ENCODE results near the gene SIK3.

SIK3 gene

GRCh38 chr11:116916052-116916451 lies 182.2 kb downstream of the SIK3 start:
- no peak overlapping the region for H2AFZ ChIP-seq (ENCODE audit: low read length)
- no peak overlapping the region for H3K4me2 ChIP-seq (ENCODE audit: low read depth, low read length)
- no peaks in the 10 kb centered on the region for H3K4me1 ChIP-seq (ENCODE audit: low read length)
- H3K79me2 ChIP-seq (ENCODE audit: low read length): 0 out of 2 replicates have a peak, but pooled peaks cover 8% of the 10 kb centered on the region
- no peak overlapping the region for H3K4me3 ChIP-seq (ENCODE audit: low read length)
- TF ChIP-seq, protein P1, sequence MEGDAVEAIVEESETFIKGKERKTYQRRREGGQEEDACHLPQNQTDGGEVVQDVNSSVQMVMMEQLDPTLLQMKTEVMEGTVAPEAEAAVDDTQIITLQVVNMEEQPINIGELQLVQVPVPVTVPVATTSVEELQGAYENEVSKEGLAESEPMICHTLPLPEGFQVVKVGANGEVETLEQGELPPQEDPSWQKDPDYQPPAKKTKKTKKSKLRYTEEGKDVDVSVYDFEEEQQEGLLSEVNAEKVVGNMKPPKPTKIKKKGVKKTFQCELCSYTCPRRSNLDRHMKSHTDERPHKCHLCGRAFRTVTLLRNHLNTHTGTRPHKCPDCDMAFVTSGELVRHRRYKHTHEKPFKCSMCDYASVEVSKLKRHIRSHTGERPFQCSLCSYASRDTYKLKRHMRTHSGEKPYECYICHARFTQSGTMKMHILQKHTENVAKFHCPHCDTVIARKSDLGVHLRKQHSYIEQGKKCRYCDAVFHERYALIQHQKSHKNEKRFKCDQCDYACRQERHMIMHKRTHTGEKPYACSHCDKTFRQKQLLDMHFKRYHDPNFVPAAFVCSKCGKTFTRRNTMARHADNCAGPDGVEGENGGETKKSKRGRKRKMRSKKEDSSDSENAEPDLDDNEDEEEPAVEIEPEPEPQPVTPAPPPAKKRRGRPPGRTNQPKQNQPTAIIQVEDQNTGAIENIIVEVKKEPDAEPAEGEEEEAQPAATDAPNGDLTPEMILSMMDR (IDR thresholded peaks at IDR 0.05; ENCODE audit: low read length): peak; percentile 9; the same call in 1 of the 2 replicates
- no peak for TF ChIP-seq EZH2phosphoT487 (IDR thresholded peaks at IDR 0.05; ENCODE audit: low read length)
- H3K27ac ChIP-seq (ENCODE audit: low read length): no peak overlapping the region
- H3K9me3 ChIP-seq (replicated peaks; ENCODE audit: insufficient read depth, low read length): no peaks in the 10 kb centered on the region
- H3F3A ChIP-seq (ENCODE audit: insufficient read depth, low read length): no peaks in the 10 kb centered on the region
- no peaks in the 10 kb centered on the region for H3K36me3 ChIP-seq (replicated peaks; ENCODE audit: insufficient read depth, low read length)
- H4K20me1 ChIP-seq (ENCODE audit: insufficient read depth, low read length): no peaks in the 10 kb centered on the region
- H3K27me3 ChIP-seq (replicated peaks; ENCODE audit: insufficient read depth, low read length): no peaks in the 10 kb centered on the region
- no peak overlapping the region for H3K9ac ChIP-seq (ENCODE audit: low read length)
- no peak for DNase-seq
- H3K9me2 ChIP-seq (replicated peaks; ENCODE audit: insufficient read depth, low read length): no peaks in the 10 kb centered on the region

DNA sequence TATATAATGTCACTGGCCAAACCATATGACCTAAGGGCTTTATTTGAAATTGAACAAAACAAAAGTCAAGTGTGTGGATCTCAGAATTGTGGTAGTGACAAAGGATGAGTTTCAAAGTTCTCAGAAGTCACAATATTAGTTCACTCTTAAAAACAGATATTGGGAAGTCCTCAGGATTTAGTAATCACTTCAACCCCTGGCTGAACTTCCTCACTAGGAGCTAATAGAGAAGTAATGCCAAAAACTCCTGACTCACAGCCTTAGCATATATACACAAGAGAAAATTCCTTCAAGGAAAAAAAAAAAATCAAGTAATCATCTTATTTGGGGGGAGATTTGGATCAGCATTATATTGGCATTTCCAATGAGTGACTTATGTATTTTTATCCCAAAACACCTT lies 185.2 kb downstream of the SIK3 start:
- Histone ChIP-seq H3K4me3 (ENCODE audit: low read length) (no peak overlapping the region), H3K4me2 (ENCODE audit: low read depth, low read length) (no peak overlapping the region), H3K27ac (ENCODE audit: low read length) (no peak overlapping the region), H3K9me3 (replicated peaks; ENCODE audit: insufficient read depth, low read length) (no peaks in the 10 kb centered on the region), H3K9ac (ENCODE audit: low read length) (no peak overlapping the region), H4K20me1 (ENCODE audit: insufficient read depth, low read length) (no peaks in the 10 kb centered on the region), H2AFZ (ENCODE audit: low read length) (no peak overlapping the region), H3K79me2 (ENCODE audit: low read length) (peaks cover 11% of the 10 kb centered on the region; the same call in 1 of the 2 replicates), H3K27me3 (replicated peaks; ENCODE audit: insufficient read depth, low read length) (no peaks in the 10 kb centered on the region), H3K9me2 (replicated peaks; ENCODE audit: insufficient read depth, low read length) (no peaks in the 10 kb centered on the region), H3K4me1 (ENCODE audit: low read length) (peaks cover 12% of the 10 kb centered on the region), H3K36me3 (replicated peaks; ENCODE audit: insufficient read depth, low read length) (no peaks in the 10 kb centered on the region), H3F3A (ENCODE audit: insufficient read depth, low read length) (no peaks in the 10 kb centered on the region)
- TF ChIP-seq, protein P1 (IDR thresholded peaks at IDR 0.05; ENCODE audit: low read length): no peak
- TF ChIP-seq EZH2 (optimal IDR thresholded peaks at IDR 0.05; ENCODE audit: low read depth, low read length) (no peak), EZH2phosphoT487 (IDR thresholded peaks at IDR 0.05; ENCODE audit: low read length) (no peak)
- DNase-seq: no peak

DNA sequence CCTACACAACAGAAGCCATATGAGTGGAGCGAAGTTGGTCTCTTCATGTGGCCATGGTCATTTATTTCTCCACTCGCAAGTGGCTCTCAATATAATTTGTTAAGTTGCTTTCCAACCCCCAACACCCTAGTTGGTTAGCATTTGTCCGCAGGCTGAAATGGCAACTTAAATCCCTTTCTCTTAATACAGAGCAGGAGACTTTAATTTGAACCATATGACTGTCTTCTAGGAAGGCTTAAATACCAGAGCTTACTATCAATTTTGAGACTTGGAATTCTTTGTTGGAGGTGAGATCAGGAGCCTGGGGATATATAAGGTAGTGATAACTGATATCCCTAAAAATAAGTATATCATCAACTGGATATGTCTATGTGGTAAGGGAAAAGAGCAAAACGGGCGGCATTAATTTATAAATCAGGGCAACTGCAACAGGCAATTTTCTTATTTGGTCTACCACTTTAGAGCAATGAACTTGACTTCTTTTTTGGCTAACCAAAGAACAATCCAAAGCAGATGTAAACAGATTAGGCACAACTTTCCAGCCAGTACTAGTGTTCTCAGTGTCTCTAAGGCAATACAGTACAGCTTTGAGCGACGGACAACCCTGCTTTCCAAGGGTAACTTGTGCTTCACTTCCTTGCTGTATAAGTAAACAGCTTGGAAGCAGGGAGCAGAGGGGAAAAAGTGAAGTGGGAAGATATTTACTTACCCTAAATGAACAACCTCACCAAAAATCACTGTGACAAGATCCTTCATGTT lies 186.1 kb downstream of the SIK3 start:
- TF ChIP-seq EZH2phosphoT487 (IDR thresholded peaks at IDR 0.05; ENCODE audit: low read length) (no peak), EZH2 (optimal IDR thresholded peaks at IDR 0.05; ENCODE audit: low read depth, low read length) (no peak)
- Histone ChIP-seq H3K9ac (ENCODE audit: low read length) (no peak overlapping the region), H3K4me1 (ENCODE audit: low read length) (peaks cover 12% of the 10 kb centered on the region), H3K27me3 (replicated peaks; ENCODE audit: insufficient read depth, low read length) (no peaks in the 10 kb centered on the region), H3K9me3 (replicated peaks; ENCODE audit: insufficient read depth, low read length) (no peaks in the 10 kb centered on the region), H3K9me2 (replicated peaks; ENCODE audit: insufficient read depth, low read length) (no peaks in the 10 kb centered on the region), H3K4me3 (ENCODE audit: low read length) (no peak overlapping the region), H2AFZ (ENCODE audit: low read length) (no peak overlapping the region), H3K4me2 (ENCODE audit: low read depth, low read length) (no peak overlapping the region), H3F3A (ENCODE audit: insufficient read depth, low read length) (no peaks in the 10 kb centered on the region), H4K20me1 (ENCODE audit: insufficient read depth, low read length) (no peaks in the 10 kb centered on the region), H3K36me3 (replicated peaks; ENCODE audit: insufficient read depth, low read length) (no peaks in the 10 kb centered on the region), H3K27ac (ENCODE audit: low read length) (no peak overlapping the region), H3K79me2 (ENCODE audit: low read length) (peaks cover 17% of the 10 kb centered on the region; the same call in 1 of the 2 replicates)
- DNase-seq: no peak

DNA sequence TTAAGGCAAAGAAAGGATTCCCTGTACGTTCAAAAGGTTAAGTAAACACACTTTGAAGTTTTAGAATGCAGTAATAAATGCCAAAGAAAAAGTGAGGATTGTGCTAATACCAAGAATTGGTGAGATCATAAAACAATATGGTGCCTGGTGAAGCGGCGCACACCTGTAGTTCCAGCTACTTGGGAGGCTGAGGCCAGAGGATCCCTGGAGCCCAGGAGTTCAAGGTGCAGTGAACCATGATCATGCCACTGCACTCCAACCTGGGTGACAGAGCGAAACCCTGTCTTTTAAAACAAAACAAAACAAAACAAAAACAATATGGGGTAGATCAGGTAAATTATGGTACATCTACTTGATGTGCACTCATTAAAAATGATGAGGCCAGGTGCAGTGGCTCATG lies 187.4 kb downstream of the SIK3 start:
- H3K79me2 ChIP-seq (ENCODE audit: low read length): peaks cover 17% of the 10 kb centered on the region; the same call in 1 of the 2 replicates
- H3K9me3 ChIP-seq (replicated peaks; ENCODE audit: insufficient read depth, low read length): no peaks in the 10 kb centered on the region
- no peak overlapping the region for H3K4me3 ChIP-seq (ENCODE audit: low read length)
- no peak overlapping the region for H3K9ac ChIP-seq (ENCODE audit: low read length)
- no peak for DNase-seq
- no peak overlapping the region for H3K27ac ChIP-seq (ENCODE audit: low read length)
- no peaks in the 10 kb centered on the region for H3K36me3 ChIP-seq (replicated peaks; ENCODE audit: insufficient read depth, low read length)
- no peaks in the 10 kb centered on the region for H3K9me2 ChIP-seq (replicated peaks; ENCODE audit: insufficient read depth, low read length)
- H2AFZ ChIP-seq (ENCODE audit: low read length): no peak overlapping the region
- H3F3A ChIP-seq (ENCODE audit: insufficient read depth, low read length): no peaks in the 10 kb centered on the region
- H3K4me1 ChIP-seq (ENCODE audit: low read length): peaks cover 12% of the 10 kb centered on the region
- no peaks in the 10 kb centered on the region for H4K20me1 ChIP-seq (ENCODE audit: insufficient read depth, low read length)
- TF ChIP-seq, protein P1 (IDR thresholded peaks at IDR 0.05; ENCODE audit: low read length): no peak
- no peak for TF ChIP-seq EZH2phosphoT487 (IDR thresholded peaks at IDR 0.05; ENCODE audit: low read length)
- no peak for TF ChIP-seq EZH2 (optimal IDR thresholded peaks at IDR 0.05; ENCODE audit: low read depth, low read length)
- H3K27me3 ChIP-seq (replicated peaks; ENCODE audit: insufficient read depth, low read length): no peaks in the 10 kb centered on the region
- H3K4me2 ChIP-seq (ENCODE audit: low read depth, low read length): no peak overlapping the region

Data from MM.1S (cell line).